Cardiac fibroblast (primary cell): ENCODE results near the gene GNPTG.
"Not testable (repeated sequence)": the region's sequence is repeated elsewhere in the genome, so short reads cannot be mapped to it uniquely, and the experiment has no call there.

Experiments
- DNase-seq, 2 donors: peaks; one replicate each; pipeline versions ENCODE4 v3.0.0 to v3.0.0-alpha.2; 2010; ENCODE audit warnings: low read depth in 2 of 2
- H3K4me3 ChIP-seq, 2 donors: replicated peaks in 1 of 2; 1 replicate in 1 of 2; 2 replicates in 1 of 2; pipeline ENCODE4 v1.5.1; 2011; ENCODE audit warnings: low read depth in 2 of 2, low read length in 2 of 2, mild to moderate bottlenecking in 2 of 2, moderate library complexity in 1 of 2
- TF ChIP-seq, protein P1 (sequence below): IDR thresholded peaks from one replicate; pipeline ENCODE4 v1.5.1; 2011; ENCODE audit warnings: low read depth, mild to moderate bottlenecking, low read length, inconsistent platforms

The GNPTG gene

DNA sequence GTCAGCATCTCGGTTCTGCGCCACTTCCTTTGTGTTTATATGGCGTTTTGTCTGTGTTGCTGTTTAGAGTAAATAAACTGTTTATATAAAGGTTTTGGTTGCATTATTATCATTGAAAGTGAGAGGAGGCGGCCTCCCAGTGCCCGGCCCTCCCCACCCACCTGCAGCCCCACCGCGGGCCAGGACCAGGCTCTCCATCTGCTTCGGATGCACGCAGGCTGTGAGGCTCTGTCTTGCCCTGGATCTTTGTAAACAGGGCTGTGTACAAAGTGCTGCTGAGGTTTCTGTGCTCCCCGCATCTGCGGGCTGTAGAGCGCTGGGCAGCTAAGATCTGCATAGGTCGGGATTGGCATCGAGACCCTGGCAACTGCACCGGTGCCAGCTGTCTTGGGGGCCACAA, 26.5 kb upstream of the GNPTG start:
- no peak for DNase-seq
- TF ChIP-seq, protein P1, sequence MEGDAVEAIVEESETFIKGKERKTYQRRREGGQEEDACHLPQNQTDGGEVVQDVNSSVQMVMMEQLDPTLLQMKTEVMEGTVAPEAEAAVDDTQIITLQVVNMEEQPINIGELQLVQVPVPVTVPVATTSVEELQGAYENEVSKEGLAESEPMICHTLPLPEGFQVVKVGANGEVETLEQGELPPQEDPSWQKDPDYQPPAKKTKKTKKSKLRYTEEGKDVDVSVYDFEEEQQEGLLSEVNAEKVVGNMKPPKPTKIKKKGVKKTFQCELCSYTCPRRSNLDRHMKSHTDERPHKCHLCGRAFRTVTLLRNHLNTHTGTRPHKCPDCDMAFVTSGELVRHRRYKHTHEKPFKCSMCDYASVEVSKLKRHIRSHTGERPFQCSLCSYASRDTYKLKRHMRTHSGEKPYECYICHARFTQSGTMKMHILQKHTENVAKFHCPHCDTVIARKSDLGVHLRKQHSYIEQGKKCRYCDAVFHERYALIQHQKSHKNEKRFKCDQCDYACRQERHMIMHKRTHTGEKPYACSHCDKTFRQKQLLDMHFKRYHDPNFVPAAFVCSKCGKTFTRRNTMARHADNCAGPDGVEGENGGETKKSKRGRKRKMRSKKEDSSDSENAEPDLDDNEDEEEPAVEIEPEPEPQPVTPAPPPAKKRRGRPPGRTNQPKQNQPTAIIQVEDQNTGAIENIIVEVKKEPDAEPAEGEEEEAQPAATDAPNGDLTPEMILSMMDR, result no peak
- no peak overlapping the region for H3K4me3 ChIP-seq

DNA sequence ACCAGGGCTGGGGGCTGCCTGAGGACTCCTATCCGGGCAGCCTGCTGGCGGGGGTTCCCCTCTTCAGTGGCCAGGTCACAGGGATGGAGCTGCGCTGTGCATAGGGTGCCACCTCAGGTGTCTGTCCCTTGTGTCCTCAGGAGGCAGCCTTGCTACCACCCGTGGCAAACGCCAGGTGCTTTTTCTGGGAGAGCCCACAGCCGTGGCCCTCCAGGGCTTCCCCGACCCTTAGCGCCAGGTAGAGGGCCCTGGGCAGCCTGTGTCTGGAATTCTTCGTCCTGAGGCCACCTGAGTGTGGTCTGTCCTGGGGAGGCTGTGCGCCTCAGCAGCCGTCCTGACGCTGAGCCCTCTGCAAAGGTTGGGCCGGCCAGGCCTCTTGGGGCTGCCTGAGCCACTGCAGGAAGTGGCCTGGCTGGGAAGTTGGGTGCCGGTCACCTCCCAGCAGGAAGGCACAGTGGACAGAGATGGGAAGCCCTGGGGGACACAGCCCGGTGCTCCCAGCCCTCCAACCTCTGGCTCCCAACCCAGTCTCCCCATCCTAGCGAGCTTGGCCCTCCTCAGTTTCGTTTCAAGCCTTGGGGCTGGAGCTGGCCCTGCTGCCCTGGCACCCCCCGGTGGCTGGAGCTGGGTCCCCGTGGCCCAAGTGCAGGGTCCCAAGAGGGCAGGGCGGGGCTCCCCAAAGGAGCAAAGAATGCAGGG, 25.9 kb upstream of the GNPTG start:
- TF ChIP-seq, protein P1, result no peak
- H3K4me3 ChIP-seq, result no peak overlapping the region
- DNase-seq, result no peak

DNA sequence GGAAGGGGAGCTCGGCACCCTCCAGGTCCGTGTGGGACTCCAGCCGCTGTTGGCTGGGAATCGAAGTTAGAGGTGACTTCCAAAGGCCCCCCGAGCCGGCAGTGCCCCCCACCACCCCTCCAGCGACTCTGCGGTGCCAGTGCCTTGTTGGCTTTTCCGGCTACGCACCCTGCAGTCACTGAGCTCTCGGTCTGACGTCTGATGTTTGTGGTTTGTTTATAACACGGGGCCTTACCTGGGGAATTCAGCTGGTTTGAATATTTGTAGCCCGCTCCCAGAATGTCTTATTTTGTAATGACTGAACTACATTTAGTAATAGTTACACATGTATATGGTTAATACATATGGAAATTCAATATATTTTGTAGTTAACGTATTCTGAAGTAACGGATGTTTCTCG, 25.3 kb upstream of the GNPTG start:
- TF ChIP-seq, protein P1, result no peak
- no peak overlapping the region for H3K4me3 ChIP-seq
- DNase-seq, result no peak

DNA sequence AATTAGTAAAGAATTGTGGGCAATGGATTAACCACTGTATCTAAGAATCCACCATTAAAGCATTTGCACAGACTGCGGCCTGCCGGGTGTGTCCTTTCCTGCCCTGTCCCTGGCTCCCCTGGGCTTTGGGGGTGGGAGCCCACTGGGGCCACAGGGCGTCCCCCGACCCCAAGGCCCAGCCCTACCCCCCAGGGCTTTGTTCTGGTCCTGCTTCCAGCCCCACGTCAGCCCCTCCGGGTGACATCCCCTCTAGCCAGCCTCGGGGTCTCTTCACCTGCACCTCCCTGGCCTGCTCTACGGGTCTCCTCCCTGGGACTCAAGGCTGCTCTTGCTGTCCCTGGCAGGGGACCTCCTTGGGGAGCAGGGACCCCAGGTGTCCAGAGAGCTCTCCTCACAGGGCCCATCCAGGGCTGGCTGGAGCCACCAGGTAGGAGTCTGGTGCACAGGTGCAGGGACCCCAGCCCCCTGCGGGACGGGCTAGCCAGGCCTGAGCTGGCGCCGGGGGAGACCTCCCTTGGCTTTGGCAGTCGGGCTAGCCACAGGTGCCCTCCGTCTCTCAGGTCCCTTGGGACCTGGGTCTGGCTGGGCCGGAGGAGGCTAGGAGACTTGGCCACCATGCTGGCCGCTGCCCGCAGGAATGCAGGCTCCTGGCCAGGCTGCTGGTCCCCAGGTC, 24.6 kb upstream of the GNPTG start:
- no peak for DNase-seq
- TF ChIP-seq, protein P1, result no peak
- no peak overlapping the region for H3K4me3 ChIP-seq

DNA sequence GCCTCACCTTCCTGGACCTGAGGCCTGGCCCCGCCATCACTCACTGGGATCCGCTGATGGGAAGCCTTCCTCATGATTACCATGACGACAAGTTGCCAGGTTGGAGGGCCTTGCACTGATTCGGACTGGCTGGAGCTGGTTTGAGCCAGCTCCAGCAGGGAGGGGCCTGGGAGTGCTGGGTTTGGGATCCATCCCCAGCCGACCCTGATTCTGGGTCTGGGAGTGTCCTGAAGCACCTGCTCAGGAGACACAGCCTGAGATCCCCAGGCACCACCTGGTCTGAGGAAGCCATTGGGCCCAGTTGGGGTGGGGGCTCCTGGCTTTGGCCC, 24.1 kb upstream of the GNPTG start:
- TF ChIP-seq, protein P1, result no peak
- no peak overlapping the region for H3K4me3 ChIP-seq
- no peak for DNase-seq

DNA sequence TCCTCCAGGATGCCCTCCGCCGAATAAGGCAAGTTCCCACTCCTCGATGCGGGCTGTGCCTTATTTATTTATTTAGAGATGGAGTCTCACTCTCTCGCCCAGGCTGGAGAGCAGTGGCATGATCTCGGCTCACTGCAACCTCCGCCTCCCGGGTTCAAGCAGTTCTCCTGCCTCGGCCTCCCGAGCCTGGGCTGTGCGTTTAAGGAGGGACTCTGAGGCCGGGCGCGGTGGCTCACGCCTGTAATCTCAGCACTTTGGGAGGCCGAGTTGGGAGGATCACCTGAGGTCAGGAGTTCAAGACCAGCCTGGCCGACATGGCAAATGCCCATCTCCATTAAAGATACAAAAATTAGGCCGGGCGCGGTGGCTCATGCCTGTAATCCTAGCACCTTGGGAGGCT, 23.6 kb upstream of the GNPTG start:
- H3K4me3 ChIP-seq, DNase-seq: not testable (repeated sequence)

DNA sequence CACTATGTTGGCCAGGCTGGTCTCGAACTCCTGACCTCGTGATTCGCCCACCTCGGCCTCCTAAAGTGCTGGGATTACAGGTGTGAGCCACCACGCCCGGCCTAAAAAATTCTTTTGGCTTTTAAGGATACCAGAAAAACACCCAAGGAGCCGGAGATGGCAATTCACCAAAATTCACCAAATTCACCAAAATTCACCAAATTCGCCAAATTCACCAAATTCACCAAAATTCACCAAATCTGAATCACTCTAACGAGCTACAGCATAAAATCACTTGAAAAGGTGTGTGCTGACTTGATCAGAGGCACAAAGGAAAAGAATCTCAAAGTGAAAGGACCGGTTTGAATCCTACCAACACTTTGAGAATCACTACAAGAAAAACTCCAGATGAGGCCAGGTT, 22.8 kb upstream of the GNPTG start:
- not testable (repeated sequence) for DNase-seq, H3K4me3 ChIP-seq
